Measurements from ENCODE around the gene POU4F1.

Gene POU4F1

DNA sequence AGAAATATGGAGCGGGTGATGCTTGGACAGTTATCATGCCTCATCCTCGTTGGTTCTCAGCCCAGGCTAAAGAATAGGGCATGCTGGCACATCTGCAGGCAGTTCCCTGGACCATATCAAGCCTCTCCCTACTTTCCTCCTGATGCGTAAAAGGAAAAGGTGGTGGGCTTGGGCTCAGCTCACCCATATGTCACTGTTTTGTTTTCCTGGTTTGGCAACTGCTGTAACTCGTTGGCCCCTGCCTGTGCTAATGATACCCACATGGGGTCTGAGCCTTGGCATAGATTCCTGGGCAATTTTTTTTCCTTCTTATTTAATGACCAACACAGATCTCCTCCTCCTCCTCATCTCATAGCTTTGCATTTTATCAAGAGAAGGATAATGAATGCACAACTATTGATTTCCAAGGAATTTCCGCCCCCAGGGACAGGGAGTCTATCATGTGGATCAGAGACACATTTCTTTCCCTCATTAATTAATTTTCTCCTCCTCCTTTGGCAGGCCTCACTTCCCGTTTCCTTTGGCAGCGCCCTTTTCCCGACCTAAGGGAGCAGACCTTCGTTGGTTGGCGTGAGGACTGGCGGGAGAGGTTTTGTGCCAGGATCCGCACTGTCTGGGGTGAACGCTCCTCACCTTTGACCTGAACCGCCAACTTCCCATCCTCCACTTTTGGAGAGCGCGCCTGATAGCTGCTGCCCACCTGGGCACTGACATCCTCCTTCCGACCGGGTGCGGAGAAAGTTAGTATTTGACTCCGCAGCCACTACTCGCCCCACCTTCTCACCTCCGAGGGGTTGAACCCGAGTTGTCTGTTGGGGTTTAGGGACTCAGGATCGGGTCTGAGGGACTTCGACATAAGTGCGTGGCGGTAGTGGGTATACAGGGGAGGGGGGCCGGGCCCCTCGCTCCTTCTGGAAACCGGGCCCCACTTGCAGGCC is 3.4 kb upstream of the POU4F1 start:
- no peak for DNase-seq (ENCODE audit: low read depth)

DNA sequence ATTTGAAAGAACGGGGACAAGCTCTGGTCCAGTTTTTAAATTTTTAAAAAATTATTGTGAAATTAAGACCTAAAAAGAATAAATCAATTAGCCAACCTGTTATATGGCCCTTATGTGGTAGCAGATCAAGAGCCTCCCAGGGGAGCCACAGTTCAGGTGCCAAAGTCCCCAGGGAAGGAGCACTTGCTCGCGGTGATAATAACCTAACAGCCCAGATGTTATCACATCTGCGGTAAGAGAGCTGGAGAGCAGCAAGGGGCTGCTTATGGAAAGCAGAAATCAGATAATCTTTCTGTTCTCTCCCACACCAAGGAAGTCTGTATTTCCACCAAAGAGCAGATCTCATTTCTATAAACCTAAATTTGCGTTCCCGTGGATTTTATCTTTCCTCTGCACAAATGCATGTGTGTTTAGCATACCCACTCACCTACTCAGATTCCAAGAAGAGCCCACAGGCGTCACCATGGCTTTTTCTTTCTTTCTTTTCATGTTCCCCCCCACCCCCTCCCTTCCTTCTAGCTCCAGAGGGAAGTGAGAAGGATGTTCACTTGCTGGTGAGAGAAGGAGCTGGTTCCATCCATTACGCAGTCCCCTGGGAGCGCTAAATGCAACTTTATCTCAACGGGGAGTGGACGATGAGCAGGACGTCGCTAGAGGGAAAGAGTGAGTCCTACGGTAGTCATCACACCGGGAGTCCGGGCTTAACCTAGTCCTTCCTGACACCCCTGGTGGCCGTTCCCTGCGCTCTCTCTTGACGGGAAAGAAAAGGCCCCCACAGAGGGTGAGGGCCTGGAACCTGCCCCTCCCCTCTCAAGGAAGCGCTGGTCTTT is 1.6 kb upstream of the POU4F1 start:
- no peak for DNase-seq (ENCODE audit: low read depth)

DNA sequence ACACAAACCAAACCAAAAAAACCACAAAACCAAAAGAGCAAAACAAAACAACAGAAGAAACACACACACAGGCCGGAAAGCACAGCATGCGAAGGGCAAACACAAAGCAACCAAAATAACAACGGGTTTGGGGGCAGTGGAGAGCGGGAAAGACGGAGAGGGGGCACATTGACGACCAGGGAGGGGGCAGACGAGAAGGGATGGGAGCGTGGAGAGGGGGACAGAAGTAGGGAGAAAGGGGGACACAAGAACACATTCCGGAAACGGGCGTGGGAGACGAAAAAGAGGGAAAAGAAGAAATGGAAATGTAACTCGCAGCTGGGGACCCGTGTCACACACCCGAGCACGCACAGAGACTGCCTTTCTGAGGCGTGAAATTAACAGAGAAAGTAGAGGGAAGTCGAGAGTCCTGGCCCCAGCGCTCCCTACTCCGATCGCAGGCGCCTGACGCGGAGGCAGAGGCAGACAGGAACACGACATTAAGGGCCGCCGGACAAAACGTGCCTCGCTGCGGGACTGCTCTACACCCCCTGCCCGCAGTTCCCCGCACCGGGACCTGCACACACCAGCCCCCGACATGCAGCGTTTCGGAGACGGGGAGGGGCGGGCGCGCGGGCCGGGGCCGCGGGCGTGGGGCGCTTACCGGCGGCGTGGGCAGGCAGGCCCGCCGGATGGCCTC is 652 bp downstream of the POU4F1 start:
- DNase-seq (ENCODE audit: low read depth), result no peak

DNA sequence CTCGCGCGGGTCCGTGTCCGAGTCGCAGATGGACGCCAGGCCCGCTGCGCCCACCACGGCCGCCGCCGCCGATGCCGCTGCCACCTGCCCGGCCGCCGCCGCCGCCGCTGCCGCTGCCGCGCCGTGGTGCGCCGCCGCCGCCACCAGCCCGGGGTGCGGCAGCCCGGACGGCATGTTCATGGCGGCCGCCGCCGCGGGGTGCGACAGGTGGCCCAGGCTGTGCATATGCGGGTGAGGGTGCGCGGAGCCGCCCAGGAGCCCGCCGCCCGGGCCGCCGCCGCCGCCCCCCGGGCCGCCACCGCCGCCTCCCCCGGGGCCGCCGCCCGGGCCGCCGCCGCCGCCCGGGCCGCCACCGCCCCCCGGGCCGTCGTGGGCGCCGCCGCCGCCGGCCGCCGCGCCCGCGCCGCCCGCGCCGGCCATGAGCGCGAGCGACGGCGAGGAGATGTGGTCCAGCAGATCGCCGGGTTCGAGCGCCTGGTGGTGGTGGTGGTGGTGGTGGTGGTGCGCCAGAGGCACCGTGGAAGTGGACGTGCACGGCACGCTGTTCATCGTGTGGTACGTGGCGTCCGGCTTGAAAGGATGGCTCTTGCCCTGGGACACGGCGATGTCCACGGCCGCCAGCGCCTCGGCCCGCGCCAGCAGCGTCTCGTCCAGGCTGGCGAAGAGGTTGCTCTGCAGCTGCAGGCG is 1.3 kb downstream of the POU4F1 start:
- DNase-seq (ENCODE audit: low read depth), result no peak

DNA sequence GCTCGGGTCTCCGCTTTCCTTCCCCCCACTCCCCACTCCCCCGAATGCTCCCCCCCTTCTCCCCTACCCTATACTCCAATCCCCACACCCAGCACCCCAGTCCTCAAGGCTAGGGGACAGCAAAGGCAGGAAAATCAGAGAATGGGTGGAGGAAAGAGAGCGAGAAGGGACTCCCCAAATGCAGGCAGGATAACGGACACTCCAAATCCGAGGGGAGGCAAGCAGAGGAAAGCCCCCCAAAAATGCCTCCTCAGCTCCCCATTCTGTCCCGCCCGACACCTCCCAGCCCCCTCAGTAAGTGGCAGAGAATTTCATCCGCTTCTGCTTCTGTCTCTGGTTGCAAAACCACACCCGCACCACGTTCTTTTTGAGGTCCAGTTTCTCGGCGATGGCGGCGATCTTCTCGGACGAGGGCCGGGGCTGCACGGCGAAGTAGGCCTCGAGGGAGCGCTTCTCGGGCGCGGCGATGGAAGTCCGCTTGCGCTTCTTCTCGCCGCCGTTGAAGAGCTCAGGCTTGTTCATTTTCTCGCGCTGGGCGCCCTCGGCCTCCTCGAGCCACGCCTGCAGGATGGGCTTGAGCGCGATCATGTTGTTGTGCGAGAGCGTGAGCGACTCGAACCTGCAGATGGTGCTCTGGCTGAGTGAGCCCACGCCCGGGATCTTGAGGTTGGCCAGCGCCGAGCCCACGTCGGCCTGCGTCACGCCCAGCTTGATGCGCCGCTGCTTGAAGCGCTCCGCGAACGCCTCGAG is 2.1 kb downstream of the POU4F1 start:
- no peak for DNase-seq (ENCODE audit: low read depth)

DNA sequence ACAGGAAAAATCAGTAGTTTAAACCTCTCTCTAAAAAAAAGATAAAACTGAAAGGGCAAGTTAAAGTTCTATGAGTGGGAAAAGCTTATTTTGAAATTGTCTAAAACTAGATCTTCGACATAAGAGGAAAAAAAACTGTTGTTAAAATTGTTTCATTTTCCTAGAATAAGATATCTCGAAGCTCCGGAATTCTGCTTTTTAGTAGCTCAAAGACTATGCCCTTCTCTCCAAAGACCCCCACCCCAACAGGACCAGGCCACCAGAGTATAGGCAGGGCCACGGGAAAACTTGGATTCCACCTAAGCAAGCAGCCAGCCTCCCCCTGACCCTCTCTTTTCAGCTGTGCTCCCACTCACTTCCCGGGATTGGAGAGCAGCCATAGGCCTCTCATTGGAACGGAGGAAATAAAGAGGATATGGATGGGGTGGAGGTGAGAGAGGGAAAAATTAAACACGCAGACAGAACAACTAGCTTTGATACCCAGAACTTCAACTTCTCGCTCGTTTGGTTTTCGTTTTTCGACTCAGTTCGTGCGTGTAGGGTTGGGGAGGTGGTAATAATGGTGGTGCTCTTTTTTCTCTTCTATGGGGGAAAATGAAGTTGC is 3.0 kb downstream of the POU4F1 start:
- no peak for DNase-seq (ENCODE audit: low read depth)

DNA sequence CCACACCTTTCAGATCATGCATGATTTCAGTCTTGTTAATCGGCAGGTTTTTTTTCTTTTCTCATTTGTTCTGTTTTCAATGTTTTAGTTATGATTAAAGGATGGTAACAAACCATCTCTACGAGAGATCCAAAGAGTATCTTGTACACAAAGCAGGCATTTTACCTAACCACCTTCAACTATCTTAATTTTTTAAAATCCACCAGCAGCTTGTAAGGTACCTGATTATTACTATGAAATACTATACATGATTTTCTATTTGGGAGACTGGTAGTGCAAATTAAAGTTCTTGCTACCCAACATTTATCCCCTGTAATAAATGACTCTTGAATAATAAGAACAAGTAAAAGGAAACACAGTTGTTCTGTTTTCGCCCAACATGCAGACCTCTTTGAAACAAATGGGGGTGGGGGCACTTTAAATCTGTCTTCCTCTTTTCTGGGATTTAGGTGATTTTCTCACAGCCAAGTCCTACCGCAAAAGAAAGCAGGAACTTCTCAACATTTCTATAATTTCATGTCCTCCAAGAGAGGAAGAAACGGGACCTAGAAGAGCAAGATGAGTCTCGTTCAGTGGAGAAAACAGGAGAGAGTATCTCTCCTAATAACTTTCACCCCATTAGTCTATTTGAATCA is 3.6 kb downstream of the POU4F1 start:
- DNase-seq (ENCODE audit: low read depth), result no peak

DNA sequence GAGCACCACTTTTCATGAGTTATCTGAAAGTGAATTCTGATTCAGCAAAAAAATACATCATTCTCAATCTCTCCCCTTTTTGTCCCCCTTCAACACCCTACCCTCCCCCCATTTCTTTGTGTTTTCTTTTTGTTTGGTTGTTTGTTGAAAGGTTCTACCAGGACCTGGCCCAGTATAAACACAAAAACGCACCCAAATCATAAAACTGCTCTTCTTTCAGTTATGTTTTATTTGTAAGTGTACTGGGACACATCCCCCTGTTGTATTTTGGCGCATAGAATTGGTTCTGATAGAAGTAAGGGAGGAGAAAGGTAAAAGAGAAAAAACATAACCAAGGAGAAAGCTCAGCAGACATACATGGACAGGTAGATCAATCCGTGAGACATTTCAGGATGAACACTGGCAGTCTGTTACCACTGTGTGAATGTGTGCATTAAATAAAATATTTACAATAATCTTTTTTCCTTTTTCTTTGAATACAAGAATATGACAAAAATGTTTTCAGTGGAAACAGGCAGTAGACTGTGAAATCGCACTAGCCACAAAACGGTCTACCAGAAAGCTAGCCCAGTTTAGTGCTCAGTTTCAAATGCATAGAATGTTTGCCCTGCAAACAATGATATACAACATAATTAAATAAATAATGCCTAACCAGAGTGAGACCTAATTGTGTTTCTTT is 4.2 kb downstream of the POU4F1 start:
- no peak for DNase-seq (ENCODE audit: low read depth)

DNA sequence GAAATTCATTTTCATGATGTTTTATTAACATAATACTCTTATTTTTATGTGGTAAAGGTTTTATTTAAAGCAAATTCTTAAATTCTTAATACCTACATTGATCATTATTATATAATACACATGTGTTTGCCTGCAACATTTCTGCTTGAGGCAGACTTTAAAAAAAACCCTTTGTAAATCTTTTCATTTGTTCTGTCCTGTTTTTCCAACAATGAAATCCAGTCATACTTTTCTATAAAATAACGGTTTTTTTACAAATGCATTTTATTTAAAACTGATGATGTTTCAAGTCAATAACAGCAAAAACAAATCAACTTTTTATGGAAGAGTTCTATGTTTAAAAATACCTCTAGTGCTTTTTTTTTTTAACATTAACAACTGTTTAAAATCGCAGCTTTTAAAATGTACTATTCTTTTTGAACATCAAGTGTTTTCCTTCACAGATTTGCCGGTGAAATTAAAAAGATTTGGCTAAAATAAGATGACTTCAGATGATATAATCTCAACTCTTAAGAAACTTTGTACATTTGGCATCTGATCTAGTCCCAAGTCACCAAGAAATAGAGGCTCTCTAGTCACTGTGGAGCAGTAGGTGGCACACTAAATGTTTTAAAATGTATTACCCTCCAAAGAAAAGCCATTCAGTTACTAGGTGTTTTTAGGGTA is 5.1 kb downstream of the POU4F1 start:
- no peak for DNase-seq (ENCODE audit: low read depth)

DNA sequence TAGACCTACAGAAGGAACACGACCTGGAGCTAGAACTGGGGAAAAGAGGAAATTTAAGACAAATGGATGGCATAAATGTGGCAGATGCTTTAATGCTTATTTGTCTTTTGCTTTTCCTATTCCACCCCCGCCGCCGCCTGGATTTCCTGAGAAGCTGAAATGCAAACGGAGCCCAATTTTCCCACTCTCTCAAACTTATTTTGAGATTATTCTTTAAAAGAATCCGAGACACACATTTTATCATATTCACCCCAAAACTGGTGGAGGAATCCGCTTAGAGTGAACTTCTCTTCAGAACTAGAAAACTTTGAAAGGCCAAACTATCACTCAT is 5.8 kb downstream of the POU4F1 start:
- DNase-seq (ENCODE audit: low read depth), result no peak

DNA sequence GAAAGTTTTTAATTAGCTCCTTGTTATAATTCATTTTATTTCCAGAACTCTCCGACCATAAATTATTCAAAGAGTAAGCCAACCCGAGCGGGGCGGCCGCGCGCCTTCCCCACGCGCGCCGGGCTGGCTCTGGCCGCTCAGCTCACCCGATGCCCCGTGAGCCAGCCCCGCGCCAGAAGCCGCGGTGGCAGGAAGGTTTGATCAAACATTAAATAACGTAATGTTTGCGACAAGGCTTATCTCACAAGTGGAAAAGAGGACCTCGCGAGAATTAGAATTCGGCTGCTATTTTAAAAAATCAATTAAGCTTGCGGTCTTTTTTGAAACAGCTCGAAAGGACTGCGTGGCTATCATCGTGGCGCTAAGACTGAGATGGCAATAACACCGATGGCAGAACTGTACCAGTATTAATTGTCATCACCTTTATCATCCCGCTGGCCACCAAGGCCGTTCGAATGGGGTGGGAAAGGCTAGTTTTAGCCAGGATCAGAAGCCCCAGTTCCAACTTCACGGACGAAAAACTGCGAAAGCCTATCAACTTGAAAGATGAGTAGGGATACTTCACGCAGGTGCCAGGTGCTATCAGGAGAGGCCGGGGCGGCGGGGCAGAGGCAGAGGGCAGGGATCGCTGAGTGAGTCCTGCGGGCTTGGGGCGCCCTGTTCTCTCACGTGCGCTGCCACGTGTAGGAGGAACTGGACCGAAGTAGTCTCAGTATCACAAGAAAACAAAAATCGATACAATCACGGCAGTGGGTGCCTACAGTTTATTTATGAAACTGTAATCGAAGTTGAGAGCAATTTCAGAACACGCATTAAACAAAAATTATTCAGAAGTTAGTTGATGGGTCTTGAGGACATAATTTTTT is 6.4 kb downstream of the POU4F1 start:
- DNase-seq (ENCODE audit: low read depth), result no peak

DNA sequence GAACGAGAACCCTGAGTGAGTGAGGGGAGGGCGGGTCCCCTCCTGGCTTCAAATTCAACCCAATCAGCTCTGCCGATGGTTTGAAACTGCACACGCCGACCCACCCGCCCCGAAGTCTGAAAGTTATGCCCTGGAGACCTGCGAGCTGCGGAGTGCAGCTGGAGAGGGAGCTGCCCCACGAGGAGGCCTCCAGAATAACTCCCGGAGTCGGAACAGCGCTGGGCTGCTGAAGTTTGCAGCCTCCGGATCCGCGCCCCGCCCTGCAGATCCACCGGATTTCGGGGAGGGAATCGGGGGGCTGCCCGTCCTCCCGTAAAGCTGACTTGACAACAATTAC is 7.0 kb downstream of the POU4F1 start:
- DNase-seq (ENCODE audit: low read depth), result no peak

DNA sequence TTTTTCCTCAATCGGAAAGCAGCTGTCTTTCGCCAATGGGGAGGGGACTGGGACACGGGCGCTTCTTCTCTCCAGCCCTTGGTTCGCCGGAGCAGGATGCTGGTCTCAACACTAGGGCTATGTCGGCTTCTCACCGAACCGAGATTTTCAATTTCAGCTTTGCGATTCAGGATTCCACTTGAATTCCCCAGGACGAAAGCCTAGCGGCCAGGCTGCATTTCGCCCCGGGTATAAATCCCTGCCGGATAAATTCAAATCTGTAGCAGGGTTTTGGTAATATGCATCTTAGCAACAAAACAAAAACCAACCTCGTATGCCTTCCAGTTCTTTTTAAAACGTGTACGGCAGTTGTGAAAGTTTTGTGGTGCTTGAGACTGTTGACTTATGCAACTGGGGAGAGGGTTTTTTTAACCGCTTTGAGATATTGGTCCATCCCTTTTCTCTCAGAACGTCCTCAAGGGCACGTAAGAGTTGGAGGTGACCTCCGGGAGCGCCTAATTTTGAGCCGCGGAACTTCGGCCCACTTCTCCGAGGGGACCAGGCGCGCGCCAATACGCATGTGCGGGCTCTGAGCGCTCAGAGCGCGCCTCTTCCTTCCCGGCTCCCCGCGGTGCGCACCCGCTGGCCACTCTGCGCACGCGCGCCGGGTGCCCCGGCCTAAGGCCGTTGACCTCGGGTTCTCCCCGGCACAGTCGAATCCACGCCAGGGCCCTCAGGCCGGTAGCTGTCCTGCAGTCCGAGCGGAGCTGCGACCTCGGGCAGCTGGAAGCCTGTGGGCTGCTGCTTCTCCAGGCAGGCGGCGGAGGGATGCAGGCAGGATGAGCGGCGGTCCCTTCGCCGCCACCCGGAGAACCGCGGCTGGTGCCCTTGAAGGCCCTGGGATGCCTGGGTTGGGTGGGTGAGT is 7.6 kb downstream of the POU4F1 start:
- DNase-seq (ENCODE audit: low read depth), result no peak

DNA sequence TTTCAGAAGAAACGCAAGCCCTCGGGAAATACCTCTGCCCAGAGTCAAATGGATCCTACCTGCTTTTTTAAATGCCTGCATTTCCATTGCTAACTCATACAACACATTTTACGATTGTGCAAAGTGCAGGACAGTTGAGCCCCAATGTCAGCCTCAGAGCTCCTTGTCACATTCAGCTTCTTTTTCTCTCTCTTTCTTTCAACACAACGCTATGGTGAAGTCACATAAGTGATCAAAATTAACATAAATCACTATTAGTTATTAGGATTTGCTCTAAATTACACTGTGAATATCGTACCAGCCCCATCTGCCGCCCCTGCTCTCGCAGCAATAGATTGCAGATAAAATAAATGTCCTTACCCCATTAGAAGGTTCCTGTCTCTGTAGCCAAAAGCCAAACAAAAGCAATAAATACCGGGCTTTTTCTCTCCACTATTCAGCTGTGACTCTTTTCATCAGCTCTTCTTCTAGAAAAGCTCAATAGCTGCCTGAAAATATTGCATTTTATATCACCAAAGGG is 8.8 kb downstream of the POU4F1 start:
- DNase-seq (ENCODE audit: low read depth), result no peak

DNA sequence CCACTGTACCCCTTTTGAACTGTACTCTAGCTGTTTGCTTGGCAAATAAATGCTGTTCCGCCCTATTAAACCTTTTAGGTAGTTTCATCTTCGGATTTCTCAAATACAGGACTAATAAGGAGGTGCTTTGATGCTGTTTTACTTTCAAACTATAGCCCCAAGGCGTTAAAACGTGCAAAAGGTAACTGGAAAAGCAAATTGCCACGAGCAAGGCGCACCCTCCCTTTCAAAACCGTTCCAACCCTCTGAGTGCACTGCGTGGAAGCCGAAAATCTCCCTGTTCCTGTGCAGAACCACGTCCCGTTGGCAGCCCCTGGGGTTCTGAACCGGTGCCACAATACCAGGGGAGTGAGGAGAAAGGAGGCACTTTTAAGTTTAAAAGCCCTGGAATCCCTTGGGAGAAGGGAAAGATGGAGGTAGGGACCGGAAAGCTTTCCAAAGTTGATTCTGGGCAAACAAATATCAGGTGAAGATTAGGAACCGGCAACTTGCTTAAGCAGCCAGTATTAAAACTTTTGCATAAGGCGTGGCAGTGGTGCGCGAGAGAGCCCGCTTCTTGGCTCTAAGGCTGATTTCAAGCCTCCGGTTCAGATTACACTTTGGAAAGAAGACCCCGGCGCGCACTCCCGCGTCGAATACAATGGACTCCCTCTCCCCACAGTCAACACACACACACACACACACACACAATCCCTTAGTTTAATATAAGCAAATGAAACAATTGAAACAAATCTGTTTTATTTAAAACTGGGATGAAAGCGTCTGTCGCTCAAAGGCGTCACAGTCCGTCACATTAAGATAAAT is 9.5 kb downstream of the POU4F1 start:
- DNase-seq (ENCODE audit: low read depth), result no peak

DNA sequence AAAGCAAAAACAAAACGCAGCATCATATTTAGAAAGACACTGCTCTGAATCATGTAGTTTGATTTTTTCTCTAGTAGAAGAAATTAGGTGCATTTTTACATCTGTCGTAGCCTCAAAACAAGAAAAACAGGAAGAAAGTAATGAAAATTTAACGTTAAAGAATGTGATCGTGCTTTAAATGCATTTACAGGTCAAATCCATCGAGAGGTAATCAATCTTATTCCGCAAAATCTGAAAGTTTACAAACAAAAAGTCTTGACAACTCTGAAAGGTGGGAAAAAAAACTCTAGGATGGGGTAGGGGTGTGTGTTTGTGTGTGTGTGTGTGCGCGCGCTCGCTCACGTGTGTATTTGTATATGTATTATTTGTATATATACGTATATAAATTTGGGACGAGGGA is 10.2 kb downstream of the POU4F1 start:
- DNase-seq (ENCODE audit: low read depth), result no peak

Data from stimulated activated CD8-positive, alpha-beta memory T cell treated with anti-CD3 and anti-CD28 coated beads, Interleukin-4, amount 100 ng/mL, for 24 hours (primary cell).